ENCODE measurements around the gene LMF2.

DNA sequence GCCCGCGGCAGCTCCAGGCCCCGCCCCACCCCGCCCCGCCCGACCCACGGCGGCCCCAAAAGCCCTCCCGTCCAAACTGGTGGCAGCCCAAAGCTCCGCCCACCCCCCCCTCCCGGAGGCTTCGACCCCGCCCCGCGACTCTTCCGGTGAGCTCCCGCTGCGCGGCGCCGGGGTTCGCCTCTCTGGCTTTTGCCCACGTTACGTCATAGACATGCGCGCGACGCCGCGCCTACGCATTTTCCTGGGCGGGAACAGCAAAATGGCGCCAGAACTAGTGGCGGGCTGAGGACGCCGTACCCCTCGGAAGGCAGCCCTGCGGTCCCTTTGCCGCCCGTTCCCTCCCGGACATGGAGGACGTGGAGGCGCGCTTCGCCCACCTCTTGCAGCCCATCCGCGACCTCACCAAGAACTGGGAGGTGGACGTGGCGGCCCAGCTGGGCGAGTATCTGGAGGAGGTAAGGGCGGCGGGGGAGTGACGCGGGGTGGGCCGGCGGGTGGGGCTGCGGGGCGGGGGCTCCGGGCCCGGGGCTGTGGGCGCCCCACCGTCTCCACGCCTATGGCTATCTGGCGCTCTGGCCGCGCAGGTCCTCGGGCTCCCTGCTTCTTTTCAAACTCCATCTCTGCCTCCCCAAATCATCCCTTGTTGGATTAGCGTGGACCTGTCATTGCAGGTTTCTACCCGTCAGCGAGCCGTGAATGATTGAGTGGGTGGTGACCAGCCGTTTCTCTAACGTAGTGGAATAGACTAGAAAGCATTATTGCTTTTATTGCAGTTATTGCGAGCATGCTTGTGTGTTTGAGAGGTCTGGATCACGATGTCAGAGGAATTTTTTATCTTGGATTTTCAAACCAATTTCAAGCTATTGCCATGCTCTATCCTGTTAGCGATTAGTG lies 736 bp upstream of the LMF2 start, which contains the start of gene NCAPH2:
- TF ChIP-seq CTCF (tag by site-specific recombination; IDR thresholded peaks at IDR 0.05) (no peak), ZNF140 (tag by site-specific recombination; IDR thresholded peaks at IDR 0.05) (no peak), SALL2 (tag by site-specific recombination; IDR thresholded peaks at IDR 0.05; ENCODE audit: borderline replicate concordance) (no peak), ZBTB7A (tag by site-specific recombination; IDR thresholded peaks at IDR 0.05; ENCODE audit: low read depth) (peak; percentile 66; the same call in 1 of the 2 replicates), ATF2 (tag by site-specific recombination; IDR thresholded peaks at IDR 0.05; ENCODE audit: low read depth) (peak; percentile 96), ZNF184 (tag by site-specific recombination; IDR thresholded peaks at IDR 0.05) (no peak), SCRT2 (tag by site-specific recombination; IDR thresholded peaks at IDR 0.05) (0 out of 2 replicates have a peak, but pooled peaks have one; percentile 10), ZNF121 (tag by site-specific recombination; IDR thresholded peaks at IDR 0.05) (no peak), ZSCAN16 (tag by site-specific recombination; IDR thresholded peaks at IDR 0.05) (no peak), ZNF155 (tag by site-specific recombination; IDR thresholded peaks at IDR 0.05) (no peak)
- TF ChIP-seq, protein P1, sequence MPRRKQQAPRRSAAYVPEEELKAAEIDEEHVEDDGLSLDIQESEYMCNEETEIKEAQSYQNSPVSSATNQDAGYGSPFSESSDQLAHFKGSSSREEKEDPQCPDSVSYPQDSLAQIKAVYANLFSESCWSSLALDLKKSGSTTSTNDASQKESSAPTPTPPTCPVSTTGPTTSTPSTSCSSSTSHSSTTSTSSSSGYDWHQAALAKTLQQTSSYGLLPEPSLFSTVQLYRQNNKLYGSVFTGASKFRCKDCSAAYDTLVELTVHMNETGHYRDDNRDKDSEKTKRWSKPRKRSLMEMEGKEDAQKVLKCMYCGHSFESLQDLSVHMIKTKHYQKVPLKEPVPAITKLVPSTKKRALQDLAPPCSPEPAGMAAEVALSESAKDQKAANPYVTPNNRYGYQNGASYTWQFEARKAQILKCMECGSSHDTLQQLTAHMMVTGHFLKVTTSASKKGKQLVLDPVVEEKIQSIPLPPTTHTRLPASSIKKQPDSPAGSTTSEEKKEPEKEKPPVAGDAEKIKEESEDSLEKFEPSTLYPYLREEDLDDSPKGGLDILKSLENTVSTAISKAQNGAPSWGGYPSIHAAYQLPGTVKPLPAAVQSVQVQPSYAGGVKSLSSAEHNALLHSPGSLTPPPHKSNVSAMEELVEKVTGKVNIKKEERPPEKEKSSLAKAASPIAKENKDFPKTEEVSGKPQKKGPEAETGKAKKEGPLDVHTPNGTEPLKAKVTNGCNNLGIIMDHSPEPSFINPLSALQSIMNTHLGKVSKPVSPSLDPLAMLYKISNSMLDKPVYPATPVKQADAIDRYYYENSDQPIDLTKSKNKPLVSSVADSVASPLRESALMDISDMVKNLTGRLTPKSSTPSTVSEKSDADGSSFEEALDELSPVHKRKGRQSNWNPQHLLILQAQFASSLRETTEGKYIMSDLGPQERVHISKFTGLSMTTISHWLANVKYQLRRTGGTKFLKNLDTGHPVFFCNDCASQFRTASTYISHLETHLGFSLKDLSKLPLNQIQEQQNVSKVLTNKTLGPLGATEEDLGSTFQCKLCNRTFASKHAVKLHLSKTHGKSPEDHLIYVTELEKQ (tag by site-specific recombination; IDR thresholded peaks at IDR 0.05; ENCODE audit: borderline replicate concordance), result peak; percentile 65; the same call in 1 of the 2 replicates
- TF ChIP-seq, protein P2, sequence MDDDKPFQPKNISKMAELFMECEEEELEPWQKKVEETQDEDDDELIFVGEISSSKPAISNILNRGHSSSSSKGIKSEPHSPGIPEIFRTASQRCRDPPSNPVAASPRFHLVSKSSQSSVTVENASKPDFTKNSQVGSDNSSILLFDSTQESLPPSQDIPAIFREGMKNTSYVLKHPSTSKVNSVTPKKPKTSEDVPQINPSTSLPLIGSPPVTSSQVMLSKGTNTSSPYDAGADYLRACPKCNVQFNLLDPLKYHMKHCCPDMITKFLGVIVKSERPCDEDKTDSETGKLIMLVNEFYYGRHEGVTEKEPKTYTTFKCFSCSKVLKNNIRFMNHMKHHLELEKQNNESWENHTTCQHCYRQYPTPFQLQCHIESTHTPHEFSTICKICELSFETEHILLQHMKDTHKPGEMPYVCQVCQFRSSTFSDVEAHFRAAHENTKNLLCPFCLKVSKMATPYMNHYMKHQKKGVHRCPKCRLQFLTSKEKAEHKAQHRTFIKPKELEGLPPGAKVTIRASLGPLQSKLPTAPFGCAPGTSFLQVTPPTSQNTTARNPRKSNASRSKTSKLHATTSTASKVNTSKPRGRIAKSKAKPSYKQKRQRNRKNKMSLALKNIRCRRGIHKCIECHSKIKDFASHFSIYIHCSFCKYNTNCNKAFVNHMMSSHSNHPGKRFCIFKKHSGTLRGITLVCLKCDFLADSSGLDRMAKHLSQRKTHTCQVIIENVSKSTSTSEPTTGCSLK (tag by site-specific recombination; IDR thresholded peaks at IDR 0.05), result no peak
